ENCODE results near the gene CHD2.

CHD2 gene

GRCh38 chr15:92959219-92959618, 59.1 kb downstream of the CHD2 start:
- no peak for DNase-seq (ENCODE audit: low read depth in 2 of 2)

GRCh38 chr15:92960996-92961681, 61.0 kb downstream of the CHD2 start:
- DNase-seq (ENCODE audit: low read depth in 2 of 2): no peak

GRCh38 chr15:92962914-92963313, 62.8 kb downstream of the CHD2 start:
- DNase-seq (ENCODE audit: low read depth in 2 of 2): no peak

GRCh38 chr15:92963794-92964193, 63.7 kb downstream of the CHD2 start:
- no peak for DNase-seq (ENCODE audit: low read depth in 2 of 2)

GRCh38 chr15:92968926-92969651, 69.0 kb downstream of the CHD2 start:
- no peak for DNase-seq (ENCODE audit: low read depth in 2 of 2)

GRCh38 chr15:92970656-92971055, 70.5 kb downstream of the CHD2 start:
- DNase-seq (ENCODE audit: low read depth in 2 of 2): no peak

- no peak for DNase-seq (ENCODE audit: low read depth in 2 of 2)
These were observed 71.0 kb downstream of the CHD2 start for GRCh38 chr15:92971081-92971480.

GRCh38 chr15:92971713-92972112, 71.6 kb downstream of the CHD2 start:
- DNase-seq (ENCODE audit: low read depth in 2 of 2): no peak

- no peak for DNase-seq (ENCODE audit: low read depth in 2 of 2)
These were observed 74.2 kb downstream of the CHD2 start for GRCh38 chr15:92974183-92974915.

GRCh38 chr15:92979011-92979701, 79.0 kb downstream of the CHD2 start:
- no peak for DNase-seq (ENCODE audit: low read depth in 2 of 2)

- DNase-seq (ENCODE audit: low read depth in 2 of 2): no peak
These were observed 81.2 kb downstream of the CHD2 start for GRCh38 chr15:92981333-92981732.

GRCh38 chr15:92984161-92984560, 84.0 kb downstream of the CHD2 start:
- DNase-seq (ENCODE audit: low read depth in 2 of 2): no peak

- no peak for DNase-seq (ENCODE audit: low read depth in 2 of 2)
These were observed 89.3 kb downstream of the CHD2 start for GRCh38 chr15:92989470-92989869.

- no peak for DNase-seq (ENCODE audit: low read depth in 2 of 2)
These were observed 89.9 kb downstream of the CHD2 start for GRCh38 chr15:92990031-92990430.

GRCh38 chr15:92992720-92993119, 92.6 kb downstream of the CHD2 start:
- no peak for DNase-seq (ENCODE audit: low read depth in 2 of 2)

- no peak for DNase-seq (ENCODE audit: low read depth in 2 of 2)
These were observed 97.7 kb downstream of the CHD2 start for GRCh38 chr15:92997821-92998220.

- DNase-seq (ENCODE audit: low read depth in 2 of 2): no peak
These were observed 101.0 kb downstream of the CHD2 start for GRCh38 chr15:93001156-93001555.

GRCh38 chr15:93001881-93002280, 101.8 kb downstream of the CHD2 start:
- no peak for DNase-seq (ENCODE audit: low read depth in 2 of 2)

- no peak for DNase-seq (ENCODE audit: low read depth in 2 of 2)
These were observed 105.0 kb downstream of the CHD2 start for GRCh38 chr15:93005133-93005532.

GRCh38 chr15:93007994-93008393, 107.9 kb downstream of the CHD2 start:
- DNase-seq (ENCODE audit: low read depth in 2 of 2): no peak

GRCh38 chr15:93012786-93013185, 112.7 kb downstream of the CHD2 start:
- no peak for DNase-seq (ENCODE audit: low read depth in 2 of 2)

GRCh38 chr15:93017526-93017925, 117.4 kb downstream of the CHD2 start:
- no peak for DNase-seq (ENCODE audit: low read depth in 2 of 2)
